Panc1 (cell line): ENCODE data around the gene GALNT16. TPM values are rescaled to one million over a fixed set of nuclear protein-coding genes. Genes with fewer than 3 reads are reported as not detected.

Experiments used
- ATAC-seq: fragments of 200-7000 bp; cut with Tn5 transposase; 2 replicates; pipeline ENCODE4 v1.9.1; 2020; ENCODE audit warnings: mild to moderate bottlenecking, moderate library complexity
- BruUV-seq: library from RNA; stranded (reverse); fragments of 400-500 nt; replicated peaks from 2 replicates; lab custom pipeline; 2021; lab: Mats Ljungman, UMichigan
- CTCF ChIA-PET: fragments of 300-600 bp; sonication (Branson Sonifier 250); formaldehyde crosslinking; loops from one replicate; lab custom pipeline; 2022; ENCODE audit warnings: antibody characterized with exemption; lab: Charles Lee
- POLR2A ChIA-PET: fragments of 300-600 bp; sonication (Branson Sonifier 250); formaldehyde crosslinking; loops from one replicate; lab custom pipeline; 2022; ENCODE audit warnings: antibody characterized with exemption; lab: Charles Lee
- DNase-seq: peaks from one replicate; pipeline ENCODE4 v3.0.0-alpha.2; 2010; ENCODE audit warnings: low read depth, low spot score
- H3K27ac ChIP-seq: 2 replicates; pipeline ENCODE4 v1.5.1; 2011; ENCODE audit warnings: mild to moderate bottlenecking, low read length, inconsistent platforms
- H3K27me3 ChIP-seq: fragments of 200-500 bp; sonication (Bioruptor generic); 2 replicates; pipeline ENCODE4 v1.6.0; 2014; ENCODE audit warnings: low read length, inconsistent platforms; ENCODE audit not compliant: control insufficient read depth, insufficient read depth
- H3K36me3 ChIP-seq: fragments of 200-500 bp; sonication (Bioruptor generic); 2 replicates; pipeline ENCODE4 v1.5.1; 2014; ENCODE audit warnings: inconsistent platforms, mild to moderate bottlenecking, low read length, moderate library complexity; ENCODE audit not compliant: control insufficient read depth, insufficient read depth
- H3K4me1 ChIP-seq: 2 replicates; pipeline ENCODE4 v1.5.1; 2011; ENCODE audit warnings: inconsistent platforms, mild to moderate bottlenecking, low read length, moderate library complexity; ENCODE audit not compliant: control insufficient read depth, insufficient read depth
- H3K4me3 ChIP-seq, 2 experiments: 2 replicates each; pipeline ENCODE4 v1.5.1; 2011 to 2012; ENCODE audit warnings: low read depth in 2 of 2, low read length in 2 of 2, mild to moderate bottlenecking in 2 of 2, inconsistent platforms in 1 of 2, moderate library complexity in 1 of 2
- H3K9me3 ChIP-seq: fragments of 200-500 bp; sonication (Bioruptor generic); 2 replicates; pipeline ENCODE4 v1.5.1; 2014; ENCODE audit warnings: low read depth, mild to moderate bottlenecking, inconsistent platforms, low read length, moderate library complexity; ENCODE audit not compliant: control insufficient read depth, insufficient read depth
- POLR2AphosphoS5 ChIP-seq: IDR thresholded peaks from 2 replicates; pipeline ENCODE4 v1.6.1; 2012; ENCODE audit warnings: mild to moderate bottlenecking, low read depth, low read length, moderate library complexity
- SIN3A ChIP-seq: IDR thresholded peaks from 2 replicates; pipeline ENCODE4 v1.6.1; 2012; ENCODE audit warnings: low read depth, mild to moderate bottlenecking, low read length, moderate library complexity, borderline replicate concordance; ENCODE audit not compliant: insufficient read depth
- TCF7L2 ChIP-seq: IDR thresholded peaks from 2 replicates; pipeline ENCODE4 v1.6.1; 2011; ENCODE audit warnings: mild to moderate bottlenecking, low read depth, low read length, inconsistent platforms
- in situ Hi-C: cut with HindIII; loops from 2 replicates; pipeline ENCODE4 v1.10.0; 2016; ENCODE audit warnings: low sequenced_read_pairs, low pct_unique_long_range_greater_than_20kb
- intact Hi-C: fragments of 100-400 bp; cut with micrococcal nuclease; formaldehyde crosslinking; loops from one replicate; pipeline ENCODE4 v1.10.0; 2022; ENCODE audit not compliant: unreplicated experiment
- total RNA-seq: library from RNA; stranded (reverse); gene quantifications from one replicate; pipeline ENCODE4 v1.2.1, GENCODE V29; 2021; ENCODE audit not compliant: unreplicated experiment
- TF ChIP-seq, protein P1 (sequence below): fragments of 450-650 bp; IDR thresholded peaks from 2 replicates; pipeline ENCODE4 v1.5.1; 2017; ENCODE audit warnings: mild to moderate bottlenecking
- TF ChIP-seq, protein P2 (sequence below), 2 experiments: IDR thresholded peaks; 2 replicates each; pipeline ENCODE4 v1.6.1; 2011 to 2012; ENCODE audit warnings: low read depth in 2 of 2, control low read depth in 1 of 2, low read length in 1 of 2, mild to moderate bottlenecking in 1 of 2, moderate library complexity in 1 of 2; ENCODE audit not compliant: insufficient read depth in 1 of 2

Gene GALNT16
- total RNA-seq, 1 experiment from 2014 or later, result 0.72 TPM

DNA sequence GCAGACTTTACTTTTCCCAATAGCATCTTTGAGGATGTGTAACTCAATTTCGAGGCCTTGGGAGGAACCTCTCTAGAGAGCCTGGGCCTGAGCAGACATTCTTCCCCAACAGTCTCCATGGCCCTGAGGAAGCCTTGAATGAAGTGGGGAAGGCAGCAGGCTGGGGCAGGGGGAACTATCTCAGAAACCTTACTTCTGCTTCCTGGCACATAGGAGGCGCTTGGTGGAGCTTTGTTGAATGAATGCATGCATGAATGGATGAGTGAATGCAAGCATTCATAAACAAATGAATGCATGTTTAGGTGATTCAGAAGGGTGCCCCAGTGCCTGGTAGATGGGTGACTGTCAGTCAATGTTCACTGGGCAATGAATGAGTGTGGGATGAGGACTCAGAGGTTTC is 58.3 kb downstream of the GALNT16 start:
- POLR2A ChIA-PET, result no interaction called here
- intact Hi-C loops (no loop called here), in situ Hi-C loops (no loop called here)
- H3K27ac ChIP-seq, result no peak overlapping the region
- H3K27me3 ChIP-seq, result no peaks in the 10 kb centered on the region
- ATAC-seq (no peak), DNase-seq (no peak)
- H3K9me3 ChIP-seq, result no peaks in the 10 kb centered on the region
- TF ChIP-seq SIN3A, result no peak
- TF ChIP-seq POLR2AphosphoS5, result no peak
- TF ChIP-seq, protein P1, sequence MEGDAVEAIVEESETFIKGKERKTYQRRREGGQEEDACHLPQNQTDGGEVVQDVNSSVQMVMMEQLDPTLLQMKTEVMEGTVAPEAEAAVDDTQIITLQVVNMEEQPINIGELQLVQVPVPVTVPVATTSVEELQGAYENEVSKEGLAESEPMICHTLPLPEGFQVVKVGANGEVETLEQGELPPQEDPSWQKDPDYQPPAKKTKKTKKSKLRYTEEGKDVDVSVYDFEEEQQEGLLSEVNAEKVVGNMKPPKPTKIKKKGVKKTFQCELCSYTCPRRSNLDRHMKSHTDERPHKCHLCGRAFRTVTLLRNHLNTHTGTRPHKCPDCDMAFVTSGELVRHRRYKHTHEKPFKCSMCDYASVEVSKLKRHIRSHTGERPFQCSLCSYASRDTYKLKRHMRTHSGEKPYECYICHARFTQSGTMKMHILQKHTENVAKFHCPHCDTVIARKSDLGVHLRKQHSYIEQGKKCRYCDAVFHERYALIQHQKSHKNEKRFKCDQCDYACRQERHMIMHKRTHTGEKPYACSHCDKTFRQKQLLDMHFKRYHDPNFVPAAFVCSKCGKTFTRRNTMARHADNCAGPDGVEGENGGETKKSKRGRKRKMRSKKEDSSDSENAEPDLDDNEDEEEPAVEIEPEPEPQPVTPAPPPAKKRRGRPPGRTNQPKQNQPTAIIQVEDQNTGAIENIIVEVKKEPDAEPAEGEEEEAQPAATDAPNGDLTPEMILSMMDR, result no peak
- TF ChIP-seq, protein P2, sequence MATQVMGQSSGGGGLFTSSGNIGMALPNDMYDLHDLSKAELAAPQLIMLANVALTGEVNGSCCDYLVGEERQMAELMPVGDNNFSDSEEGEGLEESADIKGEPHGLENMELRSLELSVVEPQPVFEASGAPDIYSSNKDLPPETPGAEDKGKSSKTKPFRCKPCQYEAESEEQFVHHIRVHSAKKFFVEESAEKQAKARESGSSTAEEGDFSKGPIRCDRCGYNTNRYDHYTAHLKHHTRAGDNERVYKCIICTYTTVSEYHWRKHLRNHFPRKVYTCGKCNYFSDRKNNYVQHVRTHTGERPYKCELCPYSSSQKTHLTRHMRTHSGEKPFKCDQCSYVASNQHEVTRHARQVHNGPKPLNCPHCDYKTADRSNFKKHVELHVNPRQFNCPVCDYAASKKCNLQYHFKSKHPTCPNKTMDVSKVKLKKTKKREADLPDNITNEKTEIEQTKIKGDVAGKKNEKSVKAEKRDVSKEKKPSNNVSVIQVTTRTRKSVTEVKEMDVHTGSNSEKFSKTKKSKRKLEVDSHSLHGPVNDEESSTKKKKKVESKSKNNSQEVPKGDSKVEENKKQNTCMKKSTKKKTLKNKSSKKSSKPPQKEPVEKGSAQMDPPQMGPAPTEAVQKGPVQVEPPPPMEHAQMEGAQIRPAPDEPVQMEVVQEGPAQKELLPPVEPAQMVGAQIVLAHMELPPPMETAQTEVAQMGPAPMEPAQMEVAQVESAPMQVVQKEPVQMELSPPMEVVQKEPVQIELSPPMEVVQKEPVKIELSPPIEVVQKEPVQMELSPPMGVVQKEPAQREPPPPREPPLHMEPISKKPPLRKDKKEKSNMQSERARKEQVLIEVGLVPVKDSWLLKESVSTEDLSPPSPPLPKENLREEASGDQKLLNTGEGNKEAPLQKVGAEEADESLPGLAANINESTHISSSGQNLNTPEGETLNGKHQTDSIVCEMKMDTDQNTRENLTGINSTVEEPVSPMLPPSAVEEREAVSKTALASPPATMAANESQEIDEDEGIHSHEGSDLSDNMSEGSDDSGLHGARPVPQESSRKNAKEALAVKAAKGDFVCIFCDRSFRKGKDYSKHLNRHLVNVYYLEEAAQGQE (IDR thresholded peaks at IDR 0.05; ENCODE audit: insufficient read depth in 1 of 2, low read depth in 2 of 2, low read length in 1 of 2), result no peak
- no peak for TF ChIP-seq TCF7L2
- CTCF ChIA-PET, result no interaction called here
- H3K36me3 ChIP-seq, result no peaks in the 10 kb centered on the region
- no peaks in the 10 kb centered on the region for H3K4me1 ChIP-seq
- no TSS peak for BruUV-seq
- H3K4me3 ChIP-seq, result no peak overlapping the region

DNA sequence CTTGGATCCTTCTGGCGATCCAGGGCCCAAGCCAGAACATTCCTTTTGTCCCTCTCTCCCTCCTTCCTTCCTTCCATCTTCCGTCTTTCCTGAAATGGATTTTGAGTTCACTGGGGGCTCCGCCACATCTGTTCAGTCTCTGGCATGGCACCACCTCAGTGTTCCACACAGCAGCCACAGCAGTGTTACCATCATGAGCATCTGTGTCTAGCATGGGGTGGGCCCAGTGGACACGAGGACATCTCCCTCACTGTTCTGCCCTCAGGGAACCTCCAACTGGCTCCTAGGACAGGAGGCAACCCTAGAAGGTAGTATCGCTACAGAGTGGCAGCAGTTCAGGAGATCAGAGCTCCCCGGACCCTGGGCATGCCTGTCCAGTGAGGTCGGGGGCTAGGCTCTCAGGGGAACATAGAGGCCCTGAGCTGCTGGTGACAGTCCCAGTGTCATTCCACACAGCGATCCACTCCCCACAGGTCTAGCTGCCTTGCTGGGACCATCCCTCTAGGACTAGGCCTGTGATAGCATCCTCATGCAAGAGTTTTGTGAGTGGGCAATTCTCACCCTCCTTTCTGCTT is 59.0 kb downstream of the GALNT16 start:
- Histone ChIP-seq H3K4me3 (no peak overlapping the region), H3K27me3 (no peaks in the 10 kb centered on the region), H3K36me3 (no peaks in the 10 kb centered on the region), H3K4me1 (no peaks in the 10 kb centered on the region), H3K9me3 (no peaks in the 10 kb centered on the region), H3K27ac (no peak overlapping the region)
- no peak for DNase-seq
- POLR2A ChIA-PET, result no interaction called here
- TF ChIP-seq, protein P1, result no peak
- TF ChIP-seq, protein P2 (IDR thresholded peaks at IDR 0.05; ENCODE audit: insufficient read depth in 1 of 2, low read depth in 2 of 2, low read length in 1 of 2), result no peak
- TF ChIP-seq SIN3A (no peak), TCF7L2 (no peak), POLR2AphosphoS5 (no peak)
- intact Hi-C loops, result no loop called here
- BruUV-seq, result no TSS peak
- in situ Hi-C loops, result no loop called here
- CTCF ChIA-PET, result no interaction called here
- ATAC-seq, result no peak
